Fibroblast of lung (primary cell): ENCODE results near the gene SHROOM4.

ENCODE experiments used
- EZH2 ChIP-seq: IDR thresholded peaks from 2 replicates; pipeline ENCODE4 v1.5.1; 2012; ENCODE audit warnings: low read length, control low read depth, mild to moderate bottlenecking; ENCODE audit errors: missing control alignments
- TF ChIP-seq, protein P1 (sequence below), 2 donors: IDR thresholded peaks in 1 of 2; conservative IDR thresholded peaks in 1 of 2; 1 replicate in 1 of 2; 2 replicates in 1 of 2; pipeline ENCODE4 v1.5.1; 2011 to 2012; ENCODE audit warnings: low read length in 2 of 2, control low read depth in 1 of 2, inconsistent platforms in 1 of 2, low read depth in 1 of 2, mild to moderate bottlenecking in 1 of 2

DNA sequence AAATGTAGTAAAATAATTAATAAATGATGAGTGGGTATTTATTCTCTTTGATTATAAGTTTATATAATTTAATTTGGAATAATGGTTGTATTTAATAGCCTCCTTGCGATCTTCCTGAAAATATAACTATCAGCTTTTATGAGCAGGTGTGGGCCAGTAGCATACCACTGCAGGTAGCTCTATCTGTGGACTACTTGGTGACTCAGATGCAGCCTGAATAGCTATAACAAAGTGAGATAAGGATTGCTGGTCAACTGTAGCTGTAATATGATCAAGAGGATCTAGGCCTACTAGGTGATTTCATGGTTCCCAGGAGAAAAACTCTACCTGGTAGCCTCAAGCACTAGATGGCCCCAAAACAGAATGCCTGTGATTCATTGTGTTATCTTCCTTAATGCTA, 49.5 kb upstream of the SHROOM4 start:
- TF ChIP-seq, protein P1, sequence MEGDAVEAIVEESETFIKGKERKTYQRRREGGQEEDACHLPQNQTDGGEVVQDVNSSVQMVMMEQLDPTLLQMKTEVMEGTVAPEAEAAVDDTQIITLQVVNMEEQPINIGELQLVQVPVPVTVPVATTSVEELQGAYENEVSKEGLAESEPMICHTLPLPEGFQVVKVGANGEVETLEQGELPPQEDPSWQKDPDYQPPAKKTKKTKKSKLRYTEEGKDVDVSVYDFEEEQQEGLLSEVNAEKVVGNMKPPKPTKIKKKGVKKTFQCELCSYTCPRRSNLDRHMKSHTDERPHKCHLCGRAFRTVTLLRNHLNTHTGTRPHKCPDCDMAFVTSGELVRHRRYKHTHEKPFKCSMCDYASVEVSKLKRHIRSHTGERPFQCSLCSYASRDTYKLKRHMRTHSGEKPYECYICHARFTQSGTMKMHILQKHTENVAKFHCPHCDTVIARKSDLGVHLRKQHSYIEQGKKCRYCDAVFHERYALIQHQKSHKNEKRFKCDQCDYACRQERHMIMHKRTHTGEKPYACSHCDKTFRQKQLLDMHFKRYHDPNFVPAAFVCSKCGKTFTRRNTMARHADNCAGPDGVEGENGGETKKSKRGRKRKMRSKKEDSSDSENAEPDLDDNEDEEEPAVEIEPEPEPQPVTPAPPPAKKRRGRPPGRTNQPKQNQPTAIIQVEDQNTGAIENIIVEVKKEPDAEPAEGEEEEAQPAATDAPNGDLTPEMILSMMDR (conservative IDR thresholded peaks at IDR 0.05 in 1 of 2, IDR thresholded peaks at IDR 0.05 in 1 of 2; ENCODE audit: low read depth in 1 of 2, low read length in 2 of 2) = no peak
- no peak for TF ChIP-seq EZH2
